Measurements from ENCODE around the gene HHATL. TPM values are rescaled to one million over a fixed set of nuclear protein-coding genes. Genes with fewer than 3 reads are reported as not detected.
A peak's percentile ranks its signal among the peaks of the same experiment; 100 is the strongest.

HHATL gene
- total RNA-seq, 2 experiments from 2014 or later: not detected

DNA sequence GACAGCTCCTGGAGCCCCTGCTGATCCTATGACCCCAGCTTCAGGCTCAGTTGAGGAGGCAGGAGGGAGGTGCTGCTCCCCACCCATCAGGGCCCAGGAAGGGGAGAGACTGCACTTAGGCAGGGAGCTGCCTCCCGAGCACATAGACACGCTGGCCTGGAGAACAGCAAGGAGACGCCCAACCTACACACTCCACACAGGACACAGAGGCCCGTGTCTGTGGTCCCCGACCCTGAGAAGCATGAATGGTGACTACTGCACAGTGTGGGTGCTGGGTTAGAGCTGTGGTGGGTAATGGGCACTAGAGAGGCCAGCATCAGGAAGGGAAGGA is 1.1 kb upstream of the HHATL start:
- H3K36me3 Mint-ChIP-seq: no peaks in the 10 kb centered on the region
- DNase-seq (no peak), ATAC-seq (ENCODE audit: low read depth) (no peak)
- peaks cover 13% of the 10 kb centered on the region for H3K4me1 Mint-ChIP-seq
- H3K4me3 Mint-ChIP-seq: no peak overlapping the region
- no peaks in the 10 kb centered on the region for H3K27me3 Mint-ChIP-seq
- POLR2A ChIA-PET: no interaction called here
- no peak overlapping the region for H3K27ac Mint-ChIP-seq
- H3K9me3 Mint-ChIP-seq: no peaks in the 10 kb centered on the region

DNA sequence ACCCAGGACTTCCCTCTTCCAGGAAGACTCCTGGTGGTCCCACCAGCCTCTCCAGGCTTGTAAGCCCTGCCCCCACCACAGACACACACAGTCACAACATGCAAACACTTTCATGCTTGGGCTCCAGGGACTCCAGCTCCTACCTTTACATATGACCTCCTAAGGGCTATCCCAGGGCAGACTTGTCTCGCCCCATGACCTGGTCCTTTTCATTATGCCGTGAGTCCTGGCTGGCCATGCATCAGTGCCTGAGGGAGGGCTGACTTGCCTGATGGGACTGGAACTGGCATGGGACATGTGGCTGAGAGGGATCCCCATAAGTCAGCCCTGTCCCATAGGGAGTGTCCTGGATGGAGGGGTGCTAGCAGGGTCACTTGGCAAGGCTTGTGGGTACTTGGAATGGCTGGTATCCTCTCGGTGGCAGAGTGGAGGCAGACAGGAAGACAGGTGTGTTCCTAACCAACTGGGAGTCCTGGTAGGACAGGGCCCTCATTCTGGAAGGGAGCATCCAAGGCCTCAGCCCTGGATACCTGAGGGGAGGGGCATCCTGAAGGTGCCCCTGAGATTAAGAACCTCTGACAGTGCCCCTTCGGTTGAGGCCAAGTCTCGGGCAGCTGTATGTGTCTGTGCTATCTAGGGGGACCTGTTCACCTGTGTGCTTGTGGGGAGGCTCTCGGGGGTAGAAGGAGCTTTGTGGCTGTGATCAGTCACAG is 540 bp upstream of the HHATL start:
- peaks cover 13% of the 10 kb centered on the region for H3K4me1 Mint-ChIP-seq
- DNase-seq: no peak
- H3K27me3 Mint-ChIP-seq: no peaks in the 10 kb centered on the region
- no peak for ATAC-seq (ENCODE audit: low read depth)
- no peak overlapping the region for H3K4me3 Mint-ChIP-seq
- no peaks in the 10 kb centered on the region for H3K9me3 Mint-ChIP-seq
- H3K27ac Mint-ChIP-seq: no peak overlapping the region
- no peaks in the 10 kb centered on the region for H3K36me3 Mint-ChIP-seq
- POLR2A ChIA-PET: no interaction called here

DNA sequence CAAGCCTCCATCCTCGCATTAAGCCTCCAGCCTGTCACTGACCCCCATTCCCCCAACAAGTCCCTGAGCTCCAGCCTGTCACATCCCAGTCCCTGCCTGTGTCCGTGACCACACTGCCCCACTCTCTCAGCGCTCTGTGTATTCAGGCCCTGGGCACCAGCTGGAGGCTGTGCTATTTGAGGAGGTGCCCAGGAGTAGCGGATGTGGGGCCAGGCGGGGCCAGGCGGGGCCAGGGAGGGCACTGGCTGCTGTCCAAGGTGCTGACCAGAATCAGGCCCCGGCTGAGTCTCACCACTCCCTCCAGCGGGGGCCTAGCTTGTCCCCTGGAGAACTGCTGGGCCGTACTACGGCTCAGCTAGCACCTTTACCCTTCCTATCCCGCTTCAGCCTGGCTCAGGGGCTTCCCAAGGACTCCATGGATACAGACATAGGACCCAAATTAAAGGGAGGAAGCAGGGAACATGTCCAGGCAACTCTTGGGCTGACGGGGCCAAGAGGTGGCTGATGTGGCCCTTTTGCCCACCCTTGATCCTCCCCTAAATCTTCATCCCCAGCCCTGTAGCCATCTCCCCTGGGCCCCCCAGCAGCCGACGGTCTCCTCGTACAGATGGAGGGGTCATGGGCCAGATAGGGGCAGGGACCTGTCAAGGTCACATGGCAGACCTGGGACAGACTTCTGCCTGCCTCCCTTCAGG is 1.1 kb downstream of the HHATL start:
- no peaks in the 10 kb centered on the region for H3K36me3 Mint-ChIP-seq
- H3K27ac Mint-ChIP-seq: no peak overlapping the region
- H3K4me1 Mint-ChIP-seq: peaks cover 13% of the 10 kb centered on the region
- DNase-seq: peak; percentile 78
- POLR2A ChIA-PET: no interaction called here
- no peak overlapping the region for H3K4me3 Mint-ChIP-seq
- no peaks in the 10 kb centered on the region for H3K27me3 Mint-ChIP-seq
- ATAC-seq (ENCODE audit: low read depth): peak; percentile 84
- H3K9me3 Mint-ChIP-seq: no peaks in the 10 kb centered on the region

DNA sequence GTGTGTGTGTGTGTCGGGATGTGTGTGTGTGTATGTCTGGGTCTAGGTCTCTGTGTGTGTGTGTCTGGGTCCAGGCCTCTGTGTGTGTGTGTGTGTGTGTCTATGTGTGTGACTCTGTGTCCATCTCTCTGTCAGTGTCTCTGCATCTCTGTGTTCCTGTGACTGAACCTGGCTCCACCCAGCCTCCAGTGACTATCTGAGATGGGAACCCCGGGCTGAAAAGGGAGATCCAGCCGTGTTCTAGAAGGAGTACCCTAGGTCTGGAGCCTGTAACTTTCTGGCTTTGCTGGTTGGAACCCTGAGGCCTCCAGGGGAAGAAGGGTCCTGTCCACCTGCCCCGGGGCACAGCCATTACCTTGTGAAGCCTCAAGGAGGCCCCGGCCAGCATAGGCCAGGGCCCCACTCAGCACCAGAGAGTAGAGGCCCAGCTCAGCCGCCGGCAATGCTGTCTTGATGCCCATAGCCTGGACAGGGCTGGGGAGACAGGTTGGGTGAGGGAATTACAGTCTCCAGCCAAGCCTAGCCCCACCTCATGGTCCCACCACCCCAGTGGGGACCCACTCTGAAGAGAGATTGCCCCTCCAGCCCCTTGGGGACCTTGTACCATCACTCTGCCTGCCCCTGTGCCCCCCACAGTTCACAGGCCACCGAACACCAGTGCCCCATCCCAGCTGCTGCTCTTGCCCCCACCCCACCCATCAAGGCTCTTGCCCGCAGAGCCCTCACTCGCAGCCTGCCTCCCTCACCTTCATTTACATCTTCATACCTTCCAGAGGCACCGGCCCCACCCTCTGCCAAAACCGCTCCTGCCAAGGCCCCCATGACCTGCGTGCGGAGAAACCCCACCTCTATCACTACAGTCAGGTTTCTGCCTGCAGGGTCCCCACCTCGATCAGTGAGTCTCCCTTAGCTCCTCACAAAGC is 2.0 kb downstream of the HHATL start:
- Mint-ChIP-seq H3K4me1 (peaks cover 13% of the 10 kb centered on the region), H3K27me3 (no peaks in the 10 kb centered on the region), H3K27ac (peak overlapping the region; percentile 2), H3K4me3 (no peak overlapping the region), H3K9me3 (no peaks in the 10 kb centered on the region), H3K36me3 (no peaks in the 10 kb centered on the region)
- no peak for ATAC-seq (ENCODE audit: low read depth)
- no peak for DNase-seq
- POLR2A ChIA-PET: no interaction called here

DNA sequence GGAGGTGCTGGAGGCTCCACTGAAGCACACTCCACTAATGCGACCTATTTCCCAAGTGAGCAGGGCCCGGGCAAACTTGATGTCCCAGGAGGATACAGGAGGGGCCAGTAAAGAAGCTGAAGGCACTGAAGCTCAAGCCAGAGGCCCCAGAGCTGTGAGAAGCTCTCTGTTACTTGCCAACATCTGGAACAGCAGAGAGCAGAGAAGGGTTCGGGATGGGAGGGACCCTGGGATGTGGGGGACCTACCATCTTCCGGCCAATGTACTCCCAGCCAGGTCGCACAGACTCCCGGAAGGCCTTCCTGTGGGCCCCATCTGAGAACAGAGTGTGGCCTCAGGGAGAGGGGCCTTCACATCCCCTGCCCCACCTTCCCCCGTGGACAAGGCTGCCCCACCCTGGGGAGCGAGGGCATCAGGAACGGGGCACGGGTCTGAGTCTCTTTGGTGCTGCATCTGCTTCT is 3.1 kb downstream of the HHATL start:
- Mint-ChIP-seq H3K36me3 (no peaks in the 10 kb centered on the region), H3K4me1 (peaks cover 13% of the 10 kb centered on the region), H3K4me3 (no peak overlapping the region), H3K27me3 (no peaks in the 10 kb centered on the region), H3K27ac (no peak overlapping the region), H3K9me3 (no peaks in the 10 kb centered on the region)
- DNase-seq (no peak), ATAC-seq (ENCODE audit: low read depth) (no peak)
- POLR2A ChIA-PET: no interaction called here

DNA sequence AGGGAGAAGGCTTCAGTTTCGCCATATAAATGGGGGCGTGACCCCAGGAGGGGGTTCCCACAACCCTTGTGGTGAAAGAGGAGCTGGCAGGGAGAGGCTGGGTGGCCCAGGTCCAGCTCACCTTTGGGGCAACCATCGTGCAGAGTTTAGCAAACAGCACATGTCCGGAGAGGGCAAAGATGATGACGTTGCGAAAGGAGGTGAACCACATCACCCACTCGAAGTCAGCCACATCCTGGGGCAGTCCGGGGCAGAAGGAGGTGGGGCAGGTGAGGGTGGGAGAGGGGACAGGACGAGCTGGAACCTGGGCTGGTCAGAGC is 3.7 kb downstream of the HHATL start:
- Mint-ChIP-seq H3K36me3 (no peaks in the 10 kb centered on the region), H3K9me3 (no peaks in the 10 kb centered on the region), H3K4me1 (peaks cover 13% of the 10 kb centered on the region), H3K27me3 (no peaks in the 10 kb centered on the region), H3K4me3 (no peak overlapping the region), H3K27ac (no peak overlapping the region)
- DNase-seq (no peak), ATAC-seq (ENCODE audit: low read depth) (peak; percentile 12)
- POLR2A ChIA-PET: no interaction called here

GRCh38 chr3:42698216-42698910 is 4.2 kb downstream of the HHATL start:
- Mint-ChIP-seq H3K27ac (no peak overlapping the region), H3K36me3 (no peaks in the 10 kb centered on the region), H3K27me3 (no peaks in the 10 kb centered on the region), H3K4me3 (no peak overlapping the region), H3K4me1 (peaks cover 13% of the 10 kb centered on the region), H3K9me3 (no peaks in the 10 kb centered on the region)
- no peak for DNase-seq
- POLR2A ChIA-PET: no interaction called here
- no peak for ATAC-seq (ENCODE audit: low read depth)

DNA sequence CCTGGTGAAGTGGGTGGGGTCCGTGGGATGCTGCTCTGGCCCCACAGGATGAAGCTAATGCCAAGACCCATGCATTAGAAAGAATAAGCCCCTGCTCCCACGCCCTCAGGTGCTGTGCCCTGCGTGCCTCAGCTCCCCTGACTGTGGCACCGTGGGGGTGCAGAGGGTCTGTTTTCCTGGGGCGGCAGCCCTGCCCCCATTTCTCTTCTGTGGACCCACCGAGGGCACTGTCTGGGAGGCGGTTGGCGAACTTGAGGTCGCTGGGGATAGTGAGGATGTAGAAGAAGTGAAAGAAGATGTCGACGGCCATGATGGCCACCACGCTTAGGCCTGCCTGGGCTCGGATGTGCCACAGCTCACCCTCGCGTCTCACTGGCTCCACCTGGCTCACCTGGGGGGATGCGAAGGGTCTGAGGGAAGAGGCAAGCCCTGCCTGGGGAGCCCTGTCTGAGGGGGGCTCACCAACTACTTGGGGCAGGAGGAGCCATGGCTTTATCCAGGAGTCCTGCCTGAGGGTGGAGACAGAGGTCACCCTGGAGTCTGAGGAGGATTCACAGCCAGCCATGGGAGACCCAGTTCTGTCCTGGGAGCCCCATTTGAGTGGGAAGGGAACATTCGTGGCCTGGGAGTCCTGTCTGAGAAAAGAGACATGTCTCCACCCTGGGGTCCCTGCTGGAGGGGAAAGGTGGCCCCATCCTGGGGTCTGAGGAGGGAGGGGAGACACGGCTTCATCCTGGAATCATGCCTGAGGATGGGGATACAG is 5.1 kb downstream of the HHATL start:
- Mint-ChIP-seq H3K4me3 (no peak overlapping the region), H3K9me3 (no peaks in the 10 kb centered on the region), H3K36me3 (no peaks in the 10 kb centered on the region), H3K27ac (no peak overlapping the region), H3K4me1 (peaks cover 13% of the 10 kb centered on the region), H3K27me3 (no peaks in the 10 kb centered on the region)
- POLR2A ChIA-PET: no interaction called here
- DNase-seq: no peak
- no peak for ATAC-seq (ENCODE audit: low read depth)

DNA sequence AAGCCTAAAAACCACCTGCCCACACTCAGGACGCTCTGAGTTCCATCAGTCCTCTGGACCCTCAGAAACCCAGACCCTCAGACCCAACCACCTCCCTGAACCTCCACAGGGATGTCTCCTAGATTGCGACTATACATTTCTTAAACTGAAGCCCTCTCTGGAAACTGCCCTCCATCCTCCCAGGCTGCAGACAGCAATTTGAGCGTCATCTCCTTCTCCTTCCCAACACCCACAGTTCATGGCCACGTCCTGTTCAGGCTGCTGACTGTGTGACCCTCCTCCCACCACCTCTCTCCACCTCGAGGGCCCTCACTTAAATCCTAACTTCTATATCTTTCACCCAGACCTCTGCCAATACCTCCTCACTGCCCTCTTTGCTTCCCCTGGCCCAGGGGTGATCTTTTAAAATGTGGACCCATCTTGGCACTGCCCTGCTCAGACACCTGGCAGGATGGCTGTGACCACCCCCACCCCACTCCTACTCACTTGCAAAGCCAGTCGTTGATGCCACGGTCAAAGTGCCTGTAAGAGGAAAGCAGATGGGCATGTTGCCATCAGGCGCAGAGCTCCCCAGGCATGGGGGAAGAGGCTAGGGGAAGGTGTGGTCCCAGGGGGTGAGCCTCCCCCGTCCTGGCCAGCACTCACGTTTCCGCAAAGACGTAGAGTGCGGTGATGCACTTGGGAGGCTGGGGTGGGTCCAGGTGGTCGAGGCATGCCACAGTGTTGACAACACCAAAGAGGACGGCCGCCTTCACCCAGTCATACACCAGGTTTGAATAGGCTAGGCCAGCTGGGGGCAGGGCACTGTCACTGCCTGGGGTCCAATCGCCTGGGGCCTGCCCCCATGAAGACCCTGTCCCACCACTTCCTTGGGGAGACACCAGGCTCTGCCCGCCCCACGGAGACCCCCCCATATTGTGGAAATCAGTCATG is 6.0 kb downstream of the HHATL start:
- H3K4me3 Mint-ChIP-seq: no peak overlapping the region
- no peak for DNase-seq

GRCh38 chr3:42694366-42694765 is 8.2 kb downstream of the HHATL start:
- peaks cover 4% of the 10 kb centered on the region for H3K27me3 Mint-ChIP-seq

More for the DNA sequence above, 6.0 kb downstream of the HHATL start:
- Mint-ChIP-seq H3K9me3 (no peaks in the 10 kb centered on the region), H3K27me3 (no peaks in the 10 kb centered on the region), H3K27ac (no peak overlapping the region), H3K4me1 (peaks cover 13% of the 10 kb centered on the region), H3K36me3 (no peaks in the 10 kb centered on the region)
- POLR2A ChIA-PET: no interaction called here
- ATAC-seq (ENCODE audit: low read depth): no peak

GRCh38 chr3:42693530-42693930 is 9.1 kb downstream of the HHATL start:
- ATAC-seq (ENCODE audit: low read depth) (no peak), DNase-seq (no peak)
- H3K4me1 Mint-ChIP-seq: no peaks in the 10 kb centered on the region
- no peaks in the 10 kb centered on the region for H3K9me3 Mint-ChIP-seq
- POLR2A ChIA-PET: interaction anchor here (0.5 kb wide), 1 partner anchor 129 kb away, joined by 3 read pairs; no protein-coding TSS in a partner anchor
- H3K27ac Mint-ChIP-seq: no peak overlapping the region
- peaks cover 4% of the 10 kb centered on the region for H3K27me3 Mint-ChIP-seq
- H3K36me3 Mint-ChIP-seq: no peaks in the 10 kb centered on the region
- H3K4me3 Mint-ChIP-seq: no peak overlapping the region

More at GRCh38 chr3:42694366-42694765, 8.2 kb downstream of the HHATL start:
- Mint-ChIP-seq H3K4me1 (peaks cover 2% of the 10 kb centered on the region), H3K4me3 (no peak overlapping the region), H3K9me3 (no peaks in the 10 kb centered on the region), H3K36me3 (no peaks in the 10 kb centered on the region), H3K27ac (no peak overlapping the region)
- ATAC-seq (ENCODE audit: low read depth) (no peak), DNase-seq (no peak)
- POLR2A ChIA-PET: no interaction called here

All from activated naive CD8-positive, alpha-beta T cell treated with anti-CD3 and anti-CD28 coated beads, Interleukin-2, amount 10 ng/mL, durations not matched to agents 7 days and 5 days (primary cell).